Kidney (tissue), 14 donors: Measurements from ENCODE around the gene ZNF362. TPM values are rescaled to one million over a fixed set of nuclear protein-coding genes. Genes with fewer than 3 reads are reported as not detected.
"Not testable (repeated sequence)": the region's sequence is repeated elsewhere in the genome, so short reads cannot be mapped to it uniquely, and the experiment has no call there.

ENCODE experiments used
- DNase-seq, 5 donors: peaks; one replicate each; pipeline ENCODE4 v3.0.0-alpha.2; 2013 to 2020
- FAIRE-seq: peaks from 2 replicates; lab custom pipeline; 2012; peaks lifted over from hg19 to GRCh38; lab: Jason Lieb, UNC
- H3K27ac ChIP-seq, 2 donors: one replicate each; pipeline ENCODE4 v1.7.0; 2013; ENCODE audit warnings: low read depth in 2 of 2, low read length in 2 of 2, inconsistent platforms in 1 of 2
- H3K27me3 ChIP-seq: one replicate; pipeline ENCODE4 v1.7.1; 2013; ENCODE audit warnings: low read length, inconsistent platforms; ENCODE audit not compliant: control insufficient read depth, insufficient read depth
- H3K36me3 ChIP-seq, 3 donors: one replicate each; pipeline versions ENCODE4 v1.7.0 to v1.7.1; 2013; ENCODE audit warnings: low read length in 3 of 3, control low read depth in 1 of 3, inconsistent platforms in 1 of 3; ENCODE audit not compliant: insufficient read depth in 3 of 3, control insufficient read depth in 2 of 3
- H3K4me1 ChIP-seq, 3 donors: one replicate each; pipeline versions ENCODE4 v1.7.0 to v1.7.1; 2013; ENCODE audit warnings: low read length in 3 of 3, inconsistent platforms in 1 of 3, low read depth in 1 of 3; ENCODE audit not compliant: control insufficient read depth in 2 of 3, insufficient read depth in 2 of 3
- H3K4me3 ChIP-seq, 3 donors: one replicate each; pipeline versions ENCODE4 v1.7.0 to v1.8.1; 2013; ENCODE audit warnings: low read length in 3 of 3, control low read depth in 1 of 3, inconsistent platforms in 1 of 3
- H3K9ac ChIP-seq, 3 donors: one replicate each; pipeline versions ENCODE4 v1.7.0 to v1.7.1; 2013; ENCODE audit warnings: low read length in 3 of 3, control low read depth in 1 of 3, inconsistent platforms in 1 of 3
- H3K9me3 ChIP-seq, 3 donors: one replicate each; pipeline versions ENCODE4 v1.7.0 to v1.7.1; 2013; ENCODE audit warnings: low read length in 3 of 3, control low read depth in 1 of 3, inconsistent platforms in 1 of 3; ENCODE audit not compliant: control insufficient read depth in 2 of 3, insufficient read depth in 1 of 3
- CTCF ChIP-seq: IDR thresholded peaks from 3 replicates; pipeline ENCODE4 v1.5.1; 2012; ENCODE audit warnings: mild to moderate bottlenecking, moderate library complexity, borderline replicate concordance; ENCODE audit not compliant: insufficient read depth; ENCODE audit errors: extremely low read depth
- intact Hi-C: fragments of 100-400 bp; cut with DNase I; formaldehyde crosslinking; loops from one replicate; pipeline ENCODE4 v1.11.1; 2022
- polyA plus RNA-seq: library from polyadenylated mRNA; stranded (reverse); fragments of 350-450 nt; fragmentation: Illumina TruSeq; extraction: RNeasy Lipid Tissue Mini Kit (QIAGEN cat#74804); gene quantifications from one replicate; pipeline ENCODE4 v1.2.3, GENCODE V29; 2014; ENCODE audit warnings: low read depth, low replicate concordance; ENCODE audit not compliant: insufficient read depth
- total RNA-seq: library from RNA; stranded (reverse); fragmentation: NEBNext Ultra II Directional; extraction: Animal tissue kit (Norgen Biotek cat#: 25700); gene quantifications from one replicate; pipeline ENCODE4 v1.2.1, GENCODE V29; 2021
- donor health status: control.
- donor health status: control.
- donor health status: control.
- donor health status: control.
- donor health status: control.
- donor health status: DM: yes; HTN: yes; CAD: no.
- donor health status: Normal renal cell carcinoma (clear cell type).

The ZNF362 gene
- total and polyA plus RNA-seq, 2 donors from 2014 or later: 17.4 to 36.9 TPM

GRCh38 chr1:33234588-33234990 lies 21.7 kb upstream of the ZNF362 start:
- Histone ChIP-seq H3K27me3 (no peaks in the 10 kb centered on the region), H3K9me3 (no peaks in the 10 kb centered on the region), H3K4me3 (no peak overlapping the region), H3K36me3 (no peaks in the 10 kb centered on the region), H3K9ac (no peak overlapping the region), H3K4me1 (peaks cover 0 to 14% (median 6%) of the 10 kb centered on the region in 3 donors), H3K27ac (no peak overlapping the region)
- intact Hi-C loops: no loop called here
- no peak for TF ChIP-seq CTCF
- peak in 4 of 5 donors; percentile 60 to 85 (median 72) for DNase-seq
- no peak for FAIRE-seq

GRCh38 chr1:33235521-33235920 lies 20.8 kb upstream of the ZNF362 start:
- no peak overlapping the region for H3K27ac ChIP-seq
- DNase-seq (peak in 1 of 5 donors; percentile 37), FAIRE-seq (no peak)
- intact Hi-C loops: no loop called here
- H3K36me3 ChIP-seq: no peaks in the 10 kb centered on the region
- no peak overlapping the region for H3K4me3 ChIP-seq
- no peaks in the 10 kb centered on the region for H3K27me3 ChIP-seq
- H3K9me3 ChIP-seq: no peaks in the 10 kb centered on the region
- peaks cover 0 to 14% (median 6%) of the 10 kb centered on the region in 3 donors for H3K4me1 ChIP-seq
- no peak for TF ChIP-seq CTCF
- H3K9ac ChIP-seq: no peak overlapping the region

GRCh38 chr1:33236498-33236897 lies 19.8 kb upstream of the ZNF362 start:
- DNase-seq (no peak), FAIRE-seq (no peak)
- Histone ChIP-seq H3K9me3 (no peaks in the 10 kb centered on the region), H3K27ac (no peak overlapping the region), H3K4me1 (peaks cover 0 to 14% (median 6%) of the 10 kb centered on the region in 3 donors), H3K9ac (no peak overlapping the region), H3K4me3 (no peak overlapping the region), H3K36me3 (no peaks in the 10 kb centered on the region), H3K27me3 (no peaks in the 10 kb centered on the region)
- intact Hi-C loops: no loop called here
- no peak for TF ChIP-seq CTCF

GRCh38 chr1:33237579-33237978 lies 18.7 kb upstream of the ZNF362 start:
- Histone ChIP-seq H3K27ac (no peak overlapping the region), H3K36me3 (no peaks in the 10 kb centered on the region), H3K4me3 (no peak overlapping the region), H3K9me3 (no peaks in the 10 kb centered on the region), H3K27me3 (no peaks in the 10 kb centered on the region), H3K9ac (no peak overlapping the region), H3K4me1 (peaks cover 0 to 14% (median 12%) of the 10 kb centered on the region in 3 donors)
- no peak for TF ChIP-seq CTCF
- intact Hi-C loops: no loop called here
- DNase-seq (no peak), FAIRE-seq (no peak)

GRCh38 chr1:33238194-33238724 lies 18.0 kb upstream of the ZNF362 start:
- not testable (repeated sequence) for FAIRE-seq

More at GRCh38 chr1:33238194-33238724, 18.0 kb upstream of the ZNF362 start:
- H3K27ac ChIP-seq, H3K4me3 ChIP-seq, H3K9me3 ChIP-seq, H3K27me3 ChIP-seq, intact Hi-C loops, DNase-seq, H3K36me3 ChIP-seq, H3K9ac ChIP-seq: not testable (repeated sequence)
- peaks cover 0 to 14% (median 12%) of the 10 kb centered on the region in 3 donors for H3K4me1 ChIP-seq
